PC-3 (cell line): Measurements from ENCODE around the gene HBG2.

ENCODE experiments used
- CTCF ChIP-seq: fragments of 300-600 bp; sonication (generic); conservative IDR thresholded peaks from 2 replicates; pipeline ENCODE4 v1.5.1; 2017; ENCODE audit warnings: antibody characterized with exemption, low read depth, mild to moderate bottlenecking, low read length
- EZH2 ChIP-seq: fragments of 300-600 bp; sonication (generic); IDR thresholded peaks from one replicate; pipeline ENCODE4 v1.6.1; 2017; ENCODE audit warnings: antibody characterized with exemption, mild to moderate bottlenecking, low read length; ENCODE audit not compliant: unreplicated experiment
- EZH2phosphoT487 ChIP-seq: fragments of 300-600 bp; sonication (generic); IDR thresholded peaks from 2 replicates; pipeline ENCODE4 v1.6.1; 2018; ENCODE audit warnings: mild to moderate bottlenecking, antibody characterized with exemption, low read length, borderline replicate concordance

DNA sequence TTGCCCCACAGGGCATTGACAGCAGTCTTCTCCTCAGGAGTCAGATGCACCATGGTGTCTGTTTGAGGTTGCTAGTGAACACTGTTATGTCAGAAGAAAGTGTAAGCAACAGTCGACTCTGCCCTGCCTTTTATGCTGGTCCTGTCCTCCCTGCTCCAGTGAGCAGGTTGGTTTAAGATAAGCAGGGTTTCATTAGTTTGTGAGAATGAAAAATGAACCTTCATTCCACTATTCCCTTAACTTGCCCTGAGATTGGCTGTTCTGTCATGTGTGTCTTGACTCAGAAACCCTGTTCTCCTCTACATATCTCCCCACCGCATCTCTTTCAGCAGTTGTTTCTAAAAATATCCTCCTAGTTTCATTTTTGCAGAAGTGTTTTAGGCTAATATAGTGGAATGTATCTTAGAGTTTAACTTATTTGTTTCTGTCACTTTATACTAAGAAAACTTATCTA lies 20.2 kb downstream of the HBG2 start, which contains the start of gene HBD:
- no peak for TF ChIP-seq CTCF
- no peak for TF ChIP-seq EZH2
- no peak for TF ChIP-seq EZH2phosphoT487
